ENCODE results near the gene ELAVL3.

- no peak for TF ChIP-seq POLR2A (IDR thresholded peaks at IDR 0.05)
- TF ChIP-seq, protein P1, sequence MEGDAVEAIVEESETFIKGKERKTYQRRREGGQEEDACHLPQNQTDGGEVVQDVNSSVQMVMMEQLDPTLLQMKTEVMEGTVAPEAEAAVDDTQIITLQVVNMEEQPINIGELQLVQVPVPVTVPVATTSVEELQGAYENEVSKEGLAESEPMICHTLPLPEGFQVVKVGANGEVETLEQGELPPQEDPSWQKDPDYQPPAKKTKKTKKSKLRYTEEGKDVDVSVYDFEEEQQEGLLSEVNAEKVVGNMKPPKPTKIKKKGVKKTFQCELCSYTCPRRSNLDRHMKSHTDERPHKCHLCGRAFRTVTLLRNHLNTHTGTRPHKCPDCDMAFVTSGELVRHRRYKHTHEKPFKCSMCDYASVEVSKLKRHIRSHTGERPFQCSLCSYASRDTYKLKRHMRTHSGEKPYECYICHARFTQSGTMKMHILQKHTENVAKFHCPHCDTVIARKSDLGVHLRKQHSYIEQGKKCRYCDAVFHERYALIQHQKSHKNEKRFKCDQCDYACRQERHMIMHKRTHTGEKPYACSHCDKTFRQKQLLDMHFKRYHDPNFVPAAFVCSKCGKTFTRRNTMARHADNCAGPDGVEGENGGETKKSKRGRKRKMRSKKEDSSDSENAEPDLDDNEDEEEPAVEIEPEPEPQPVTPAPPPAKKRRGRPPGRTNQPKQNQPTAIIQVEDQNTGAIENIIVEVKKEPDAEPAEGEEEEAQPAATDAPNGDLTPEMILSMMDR (IDR thresholded peaks at IDR 0.05) = no peak
Measured at GRCh38 chr19:11414544-11414943, 66.3 kb downstream of the ELAVL3 start.

All from Peyer's patch (tissue), 4 donors.